Measurements from ENCODE around the gene GNG2.

DNA sequence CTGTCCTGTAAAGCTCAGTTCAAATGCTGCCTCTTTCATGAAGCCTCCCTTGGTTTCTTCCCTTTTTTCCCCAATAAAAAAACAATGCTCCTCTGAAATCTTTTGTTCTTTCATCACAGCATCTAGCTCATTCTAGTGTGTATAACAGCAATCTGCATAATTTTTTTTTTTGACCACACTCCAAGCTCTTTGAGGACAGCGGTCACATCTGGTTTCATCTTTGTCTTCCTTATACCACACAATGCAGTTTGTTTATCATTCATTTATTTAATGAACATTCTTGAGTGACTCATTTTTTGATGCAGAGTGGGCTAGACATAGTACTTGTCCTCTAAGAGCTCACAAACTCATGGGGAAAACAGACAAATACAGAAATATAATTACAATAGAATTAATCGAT, 7.3 kb downstream of the GNG2 start:
- TF ChIP-seq, protein P1, sequence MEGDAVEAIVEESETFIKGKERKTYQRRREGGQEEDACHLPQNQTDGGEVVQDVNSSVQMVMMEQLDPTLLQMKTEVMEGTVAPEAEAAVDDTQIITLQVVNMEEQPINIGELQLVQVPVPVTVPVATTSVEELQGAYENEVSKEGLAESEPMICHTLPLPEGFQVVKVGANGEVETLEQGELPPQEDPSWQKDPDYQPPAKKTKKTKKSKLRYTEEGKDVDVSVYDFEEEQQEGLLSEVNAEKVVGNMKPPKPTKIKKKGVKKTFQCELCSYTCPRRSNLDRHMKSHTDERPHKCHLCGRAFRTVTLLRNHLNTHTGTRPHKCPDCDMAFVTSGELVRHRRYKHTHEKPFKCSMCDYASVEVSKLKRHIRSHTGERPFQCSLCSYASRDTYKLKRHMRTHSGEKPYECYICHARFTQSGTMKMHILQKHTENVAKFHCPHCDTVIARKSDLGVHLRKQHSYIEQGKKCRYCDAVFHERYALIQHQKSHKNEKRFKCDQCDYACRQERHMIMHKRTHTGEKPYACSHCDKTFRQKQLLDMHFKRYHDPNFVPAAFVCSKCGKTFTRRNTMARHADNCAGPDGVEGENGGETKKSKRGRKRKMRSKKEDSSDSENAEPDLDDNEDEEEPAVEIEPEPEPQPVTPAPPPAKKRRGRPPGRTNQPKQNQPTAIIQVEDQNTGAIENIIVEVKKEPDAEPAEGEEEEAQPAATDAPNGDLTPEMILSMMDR (conservative IDR thresholded peaks at IDR 0.05; ENCODE audit: low read depth, low read length) = no peak
- TF ChIP-seq EZH2 (IDR thresholded peaks at IDR 0.05; ENCODE audit: borderline replicate concordance, low read depth, low read length, poor library complexity, severe bottlenecking) = no peak
